ENCODE data around the gene MROH9. TPM values are rescaled to one million over a fixed set of nuclear protein-coding genes. Genes with fewer than 3 reads are reported as not detected.

The MROH9 gene
- total and polyA plus RNA-seq, 2 experiments from 2014 or later = 0.06 TPM; not detected in 1

DNA sequence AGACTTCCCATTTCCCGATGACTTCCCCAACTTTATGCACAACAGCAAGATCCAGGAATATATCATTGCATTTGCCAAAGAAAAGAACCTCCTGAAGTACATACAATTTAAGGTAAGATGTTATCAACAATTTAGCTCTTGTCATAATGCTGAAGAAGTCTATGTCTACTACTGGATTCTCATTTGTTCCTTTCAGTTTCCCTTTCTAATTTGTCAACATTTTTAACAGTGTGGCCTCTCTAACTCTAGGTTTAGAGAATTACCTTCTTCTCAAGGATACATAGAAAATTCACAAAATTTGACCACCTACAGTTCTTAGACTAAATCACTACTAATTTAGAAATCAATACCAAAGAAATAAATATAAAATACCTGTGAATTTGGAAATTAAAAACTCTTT, 168.5 kb downstream of the MROH9 start:
- no peaks in the 10 kb centered on the region for H3K36me3 Mint-ChIP-seq (ENCODE audit: low read depth)

More for the DNA sequence above, 168.5 kb downstream of the MROH9 start:
- H3K79me2 ChIP-seq (replicated peaks; ENCODE audit: insufficient read depth) = no peaks in the 10 kb centered on the region
- no peak overlapping the region for H3K4me2 ChIP-seq
- TF ChIP-seq CTCF (conservative IDR thresholded peaks at IDR 0.05; ENCODE audit: low read depth in 2 of 2) = no peak
- TF ChIP-seq NANOG (IDR thresholded peaks at IDR 0.05; ENCODE audit: borderline replicate concordance) = no peak
- no peak for TF ChIP-seq EZH2 (IDR thresholded peaks at IDR 0.05; ENCODE audit: low read depth, unreplicated experiment)
- TF ChIP-seq ZNF331 (CRISPR knock-in tag; IDR thresholded peaks at IDR 0.05; ENCODE audit: low read depth) = no peak
- TF ChIP-seq JUNB (IDR thresholded peaks at IDR 0.05; ENCODE audit: unreplicated experiment) = no peak
- no peak for TF ChIP-seq POLR2AphosphoS5 (IDR thresholded peaks at IDR 0.05; ENCODE audit: low read depth)
- TF ChIP-seq STAT1 (IDR thresholded peaks at IDR 0.05; ENCODE audit: unreplicated experiment) = no peak
- TF ChIP-seq, protein P1, sequence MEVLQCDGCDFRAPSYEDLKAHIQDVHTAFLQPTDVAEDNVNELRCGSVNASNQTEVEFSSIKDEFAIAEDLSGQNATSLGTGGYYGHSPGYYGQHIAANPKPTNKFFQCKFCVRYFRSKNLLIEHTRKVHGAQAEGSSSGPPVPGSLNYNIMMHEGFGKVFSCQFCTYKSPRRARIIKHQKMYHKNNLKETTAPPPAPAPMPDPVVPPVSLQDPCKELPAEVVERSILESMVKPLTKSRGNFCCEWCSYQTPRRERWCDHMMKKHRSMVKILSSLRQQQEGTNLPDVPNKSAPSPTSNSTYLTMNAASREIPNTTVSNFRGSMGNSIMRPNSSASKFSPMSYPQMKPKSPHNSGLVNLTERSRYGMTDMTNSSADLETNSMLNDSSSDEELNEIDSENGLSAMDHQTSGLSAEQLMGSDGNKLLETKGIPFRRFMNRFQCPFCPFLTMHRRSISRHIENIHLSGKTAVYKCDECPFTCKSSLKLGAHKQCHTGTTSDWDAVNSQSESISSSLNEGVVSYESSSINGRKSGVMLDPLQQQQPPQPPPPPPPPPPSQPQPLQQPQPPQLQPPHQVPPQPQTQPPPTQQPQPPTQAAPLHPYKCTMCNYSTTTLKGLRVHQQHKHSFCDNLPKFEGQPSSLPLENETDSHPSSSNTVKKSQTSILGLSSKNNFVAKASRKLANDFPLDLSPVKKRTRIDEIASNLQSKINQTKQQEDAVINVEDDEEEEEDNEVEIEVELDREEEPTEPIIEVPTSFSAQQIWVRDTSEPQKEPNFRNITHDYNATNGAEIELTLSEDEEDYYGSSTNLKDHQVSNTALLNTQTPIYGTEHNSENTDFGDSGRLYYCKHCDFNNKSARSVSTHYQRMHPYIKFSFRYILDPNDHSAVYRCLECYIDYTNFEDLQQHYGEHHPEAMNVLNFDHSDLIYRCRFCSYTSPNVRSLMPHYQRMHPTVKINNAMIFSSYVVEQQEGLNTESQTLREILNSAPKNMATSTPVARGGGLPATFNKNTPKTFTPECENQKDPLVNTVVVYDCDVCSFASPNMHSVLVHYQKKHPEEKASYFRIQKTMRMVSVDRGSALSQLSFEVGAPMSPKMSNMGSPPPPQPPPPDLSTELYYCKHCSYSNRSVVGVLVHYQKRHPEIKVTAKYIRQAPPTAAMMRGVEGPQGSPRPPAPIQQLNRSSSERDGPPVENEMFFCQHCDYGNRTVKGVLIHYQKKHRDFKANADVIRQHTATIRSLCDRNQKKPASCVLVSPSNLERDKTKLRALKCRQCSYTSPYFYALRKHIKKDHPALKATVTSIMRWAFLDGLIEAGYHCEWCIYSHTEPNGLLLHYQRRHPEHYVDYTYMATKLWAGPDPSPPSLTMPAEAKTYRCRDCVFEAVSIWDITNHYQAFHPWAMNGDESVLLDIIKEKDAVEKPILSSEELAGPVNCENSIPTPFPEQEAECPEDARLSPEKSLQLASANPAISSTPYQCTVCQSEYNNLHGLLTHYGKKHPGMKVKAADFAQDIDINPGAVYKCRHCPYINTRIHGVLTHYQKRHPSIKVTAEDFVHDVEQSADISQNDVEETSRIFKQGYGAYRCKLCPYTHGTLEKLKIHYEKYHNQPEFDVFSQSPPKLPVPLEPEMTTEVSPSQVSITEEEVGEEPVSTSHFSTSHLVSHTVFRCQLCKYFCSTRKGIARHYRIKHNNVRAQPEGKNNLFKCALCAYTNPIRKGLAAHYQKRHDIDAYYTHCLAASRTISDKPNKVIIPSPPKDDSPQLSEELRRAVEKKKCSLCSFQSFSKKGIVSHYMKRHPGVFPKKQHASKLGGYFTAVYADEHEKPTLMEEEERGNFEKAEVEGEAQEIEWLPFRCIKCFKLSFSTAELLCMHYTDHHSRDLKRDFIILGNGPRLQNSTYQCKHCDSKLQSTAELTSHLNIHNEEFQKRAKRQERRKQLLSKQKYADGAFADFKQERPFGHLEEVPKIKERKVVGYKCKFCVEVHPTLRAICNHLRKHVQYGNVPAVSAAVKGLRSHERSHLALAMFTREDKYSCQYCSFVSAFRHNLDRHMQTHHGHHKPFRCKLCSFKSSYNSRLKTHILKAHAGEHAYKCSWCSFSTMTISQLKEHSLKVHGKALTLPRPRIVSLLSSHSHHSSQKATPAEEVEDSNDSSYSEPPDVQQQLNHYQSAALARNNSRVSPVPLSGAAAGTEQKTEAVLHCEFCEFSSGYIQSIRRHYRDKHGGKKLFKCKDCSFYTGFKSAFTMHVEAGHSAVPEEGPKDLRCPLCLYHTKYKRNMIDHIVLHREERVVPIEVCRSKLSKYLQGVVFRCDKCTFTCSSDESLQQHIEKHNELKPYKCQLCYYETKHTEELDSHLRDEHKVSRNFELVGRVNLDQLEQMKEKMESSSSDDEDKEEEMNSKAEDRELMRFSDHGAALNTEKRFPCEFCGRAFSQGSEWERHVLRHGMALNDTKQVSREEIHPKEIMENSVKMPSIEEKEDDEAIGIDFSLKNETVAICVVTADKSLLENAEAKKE (CRISPR knock-in tag; IDR thresholded peaks at IDR 0.05) = no peak
- TF ChIP-seq ETS1 (IDR thresholded peaks at IDR 0.05) = no peak
- no peak for TF ChIP-seq REST (IDR thresholded peaks at IDR 0.05; ENCODE audit: unreplicated experiment)
- no peak for TF ChIP-seq EZH2phosphoT487 (IDR thresholded peaks at IDR 0.05; ENCODE audit: unreplicated experiment)
- TF ChIP-seq ZNF114 (CRISPR knock-in tag; IDR thresholded peaks at IDR 0.05) = no peak
- TF ChIP-seq CREB1 (CRISPR knock-in tag; IDR thresholded peaks at IDR 0.05; ENCODE audit: low read depth) = no peak
- no peaks in the 10 kb centered on the region for H3K36me3 ChIP-seq (ENCODE audit: insufficient read depth)
- no peaks in the 10 kb centered on the region for H4K20me1 ChIP-seq (replicated peaks; ENCODE audit: insufficient read depth)
- H3K4me3 ChIP-seq = no peak overlapping the region
- no peak overlapping the region for H2AFZ ChIP-seq
- no peak overlapping the region for H3K4me3 Mint-ChIP-seq
- H3K27me3 Mint-ChIP-seq (ENCODE audit: insufficient read depth, low read depth, poor library complexity) = no peaks in the 10 kb centered on the region
- H3K27ac Mint-ChIP-seq = no peak overlapping the region
- H3K27ac ChIP-seq (ENCODE audit: low read depth) = no peak overlapping the region
- H3K4me1 Mint-ChIP-seq = no peaks in the 10 kb centered on the region
- no peaks in the 10 kb centered on the region for H3K4me1 ChIP-seq (ENCODE audit: insufficient read depth)
- no peaks in the 10 kb centered on the region for H3K9me3 Mint-ChIP-seq
- ATAC-seq (no peak), DNase-seq (ENCODE audit: low spot score) (no peak)
- no peaks in the 10 kb centered on the region for H3K9me2 ChIP-seq (ENCODE audit: insufficient read depth)
- H3K27me3 ChIP-seq (ENCODE audit: insufficient read depth) = no peaks in the 10 kb centered on the region
- no peaks in the 10 kb centered on the region for H3F3A ChIP-seq (replicated peaks; ENCODE audit: low read depth)

Measured in GM23338 (cell line).